Esophagus muscularis mucosa (tissue), 3 donors: Measurements from ENCODE around the gene HBEGF.

Experiments
- CTCF ChIP-seq, 3 experiments: fragments of 200-600 bp in 2 of 3; fragments of 450-650 bp in 1 of 3; sonication (generic) in 2 of 3; IDR thresholded peaks; one replicate each; pipeline ENCODE4 v1.5.1; 2017 to 2019; ENCODE audit warnings: antibody characterized with exemption in 3 of 3, mild to moderate bottlenecking in 2 of 3, moderate library complexity in 1 of 3
- EP300 ChIP-seq: sonication (generic); formaldehyde crosslinking; IDR thresholded peaks from one replicate; pipeline ENCODE4 v1.6.1; 2017; ENCODE audit warnings: antibody characterized with exemption

GRCh38 chr5:140319833-140320232 lies 26.6 kb downstream of the HBEGF start:
- no peak for TF ChIP-seq CTCF (IDR thresholded peaks at IDR 0.05)
- TF ChIP-seq EP300: no peak
